Right hindlimb (tissue), 1 donor: ENCODE measurements around the gene POLR3GL.
"Not testable (repeated sequence)": the region's sequence is repeated elsewhere in the genome, so short reads cannot be mapped to it uniquely, and the experiment has no call there.

Experiments
- DNase-seq: peaks from one replicate; pipeline ENCODE4 v3.0.0-alpha.2; 2018

POLR3GL gene

GRCh38 chr1:146021622-146022402 is 57.3 kb downstream of the POLR3GL start, which contains the start of gene HJV:
TSS of gene HJV (minus strand) at chr1:146021735. CDS start at chr1:146020231, 1,504 bp downstream.
- no peak for DNase-seq

- no peak for DNase-seq
Observed at GRCh38 chr1:146022403-146023127, 58.1 kb downstream of the POLR3GL start.

- DNase-seq: not testable (repeated sequence)
Observed at GRCh38 chr1:146025787-146026495, 61.5 kb downstream of the POLR3GL start.

- not testable (repeated sequence) for DNase-seq
Observed at GRCh38 chr1:146026650-146027049, 62.2 kb downstream of the POLR3GL start.
